HepG2 (cell line): ENCODE results near the gene YBX2. TPM values are rescaled to one million over a fixed set of nuclear protein-coding genes. Genes with fewer than 3 reads are reported as not detected.

Experiments
- ATAC-seq: fragments of 200-7000 bp; cut with Tn5 transposase; 3 replicates; pipeline ENCODE4 v1.9.1; 2020; ENCODE audit warnings: mild to moderate bottlenecking, moderate library complexity
- BruUV-seq: library from RNA; stranded (reverse); fragments of 400-500 nt; replicated peaks from 2 replicates; lab custom pipeline; 2021; lab: Mats Ljungman, UMichigan
- CTCF ChIA-PET: fragments of 300-600 bp; formaldehyde crosslinking; extraction: SDS; loops from one replicate; lab custom pipeline; 2021; ENCODE audit warnings: low total read pairs, inconsistent platforms, low intra/inter-chr PET ratio; lab: Yijun Ruan, JAX
- POLR2A ChIA-PET: fragments of 350-600 bp; sonication (Branson Sonifier 250); formaldehyde crosslinking; loops from one replicate; lab custom pipeline; 2020; ENCODE audit warnings: antibody characterized with exemption, inconsistent platforms; lab: Yijun Ruan, JAX
- DNase-seq: peaks from one replicate; pipeline ENCODE4 v3.0.0-alpha.2; 2015; ENCODE audit warnings: low spot score
- FAIRE-seq: peaks from 3 replicates; lab custom pipeline; 2011; peaks lifted over from hg19 to GRCh38; lab: Jason Lieb, UNC
- H2AFZ ChIP-seq: one replicate; pipeline ENCODE4 v1.6.1; 2011; ENCODE audit warnings: low read length, inconsistent platforms
- H3K27ac ChIP-seq: fragments of 300-600 bp; 3 replicates; pipeline ENCODE4 v1.8.0; 2011; ENCODE audit warnings: mixed run types, mild to moderate bottlenecking, mixed read lengths, low read length, inconsistent platforms; ENCODE audit not compliant: insufficient read depth; ENCODE audit errors: extremely low read length
- H3K27me3 ChIP-seq, 2 experiments: fragments of 200-600 bp in 1 of 2; 2 replicates in 1 of 2; 3 replicates in 1 of 2; pipeline versions ENCODE4 v1.6.0 to v1.8.0; 2011; ENCODE audit warnings: low read length in 2 of 2, mild to moderate bottlenecking in 2 of 2, moderate library complexity in 2 of 2, inconsistent platforms in 1 of 2; ENCODE audit not compliant: insufficient read depth in 2 of 2, control insufficient read depth in 1 of 2
- H3K36me3 ChIP-seq, 2 experiments: fragments of 200-600 bp in 1 of 2; replicated peaks in 1 of 2; 2 replicates in 1 of 2; 3 replicates in 1 of 2; pipeline versions ENCODE4 v1.5.1 to v1.8.0; 2011; ENCODE audit warnings: low read length in 2 of 2, inconsistent platforms in 1 of 2; ENCODE audit not compliant: insufficient read depth in 2 of 2, control insufficient read depth in 1 of 2
- H3K4me1 ChIP-seq: 2 replicates; pipeline ENCODE4 v1.5.1; 2012; ENCODE audit warnings: low read length, inconsistent platforms; ENCODE audit not compliant: insufficient read depth
- H3K4me2 ChIP-seq: 2 replicates; pipeline ENCODE4 v1.6.0; 2011; ENCODE audit warnings: low read depth, low read length, inconsistent platforms
- H3K4me3 ChIP-seq, 3 experiments: fragments of 200-600 bp in 1 of 3; sonication (generic), shearing (Covaris generic) in 1 of 3; replicated peaks in 1 of 3; 2 replicates each; pipeline ENCODE4 v1.5.1; 2011 to 2016; ENCODE audit warnings: low read length in 3 of 3, inconsistent platforms in 2 of 3, low read depth in 2 of 3, mild to moderate bottlenecking in 2 of 3, control low read depth in 1 of 3, mixed read lengths in 1 of 3; ENCODE audit not compliant: insufficient read depth in 1 of 3
- H3K79me2 ChIP-seq: one replicate; pipeline ENCODE4 v1.6.1; 2011; ENCODE audit warnings: low read length, inconsistent platforms; ENCODE audit not compliant: insufficient read depth
- H3K9ac ChIP-seq: 2 replicates; pipeline ENCODE4 v1.6.0; 2011; ENCODE audit warnings: mild to moderate bottlenecking, low read depth, low read length, inconsistent platforms; ENCODE audit not compliant: insufficient read depth
- H3K9me3 ChIP-seq: 2 replicates; pipeline ENCODE4 v1.5.1; 2012; ENCODE audit warnings: mild to moderate bottlenecking, low read length
- H4K20me1 ChIP-seq: 2 replicates; pipeline ENCODE4 v1.6.0; 2011; ENCODE audit warnings: inconsistent platforms, mild to moderate bottlenecking, low read length, moderate library complexity; ENCODE audit not compliant: insufficient read depth
- AHDC1 ChIP-seq: sonication (generic); formaldehyde crosslinking; IDR thresholded peaks from 2 replicates; pipeline ENCODE4 v1.5.1; 2020; ENCODE audit warnings: mild to moderate bottlenecking, missing genetic modification reagents, borderline replicate concordance
- CBFB ChIP-seq: sonication (generic); formaldehyde crosslinking; IDR thresholded peaks from 2 replicates; pipeline ENCODE4 v1.4.0; 2020; ENCODE audit warnings: missing genetic modification reagents
- CHD4 ChIP-seq: fragments of 200-600 bp; sonication (generic); IDR thresholded peaks from 2 replicates; pipeline ENCODE4 v1.7.0; 2017; ENCODE audit warnings: mild to moderate bottlenecking, low read length, borderline replicate concordance
- POGZ ChIP-seq: sonication (generic); formaldehyde crosslinking; IDR thresholded peaks from 2 replicates; pipeline ENCODE4 v1.4.0; 2020; ENCODE audit warnings: mild to moderate bottlenecking, missing genetic modification reagents
- POLR2G ChIP-seq: fragments of 200-400 bp; formaldehyde crosslinking; IDR thresholded peaks from 2 replicates; pipeline ENCODE4 v1.6.1; 2018; ENCODE audit warnings: mild to moderate bottlenecking, low read depth, low read length, moderate library complexity
- REXO4 ChIP-seq: sonication (generic); formaldehyde crosslinking; IDR thresholded peaks from 2 replicates; pipeline ENCODE4 v1.8.0; 2022; ENCODE audit warnings: missing genetic modification reagents, mild to moderate bottlenecking, borderline replicate concordance
- RFX3 ChIP-seq: IDR thresholded peaks from 2 replicates; pipeline ENCODE4 v1.6.1; 2016; ENCODE audit warnings: missing biosample characterization, missing genetic modification reagents
- SAFB2 ChIP-seq: sonication (generic); formaldehyde crosslinking; IDR thresholded peaks from 2 replicates; pipeline ENCODE4 v1.5.1; 2020; ENCODE audit warnings: missing genetic modification reagents, low read depth, mild to moderate bottlenecking, borderline replicate concordance
- TAF1 ChIP-seq: sonication (generic); formaldehyde crosslinking; IDR thresholded peaks from 2 replicates; pipeline ENCODE4 v1.4.0; 2020; ENCODE audit warnings: missing genetic modification reagents
- TCF7L2 ChIP-seq: IDR thresholded peaks from 2 replicates; pipeline ENCODE4 v1.6.1; 2011; ENCODE audit warnings: mild to moderate bottlenecking, low read depth, low read length, moderate library complexity
- ZBTB3 ChIP-seq: sonication (generic); formaldehyde crosslinking; IDR thresholded peaks from 2 replicates; pipeline ENCODE4 v1.4.0; 2020; ENCODE audit warnings: low read depth, mild to moderate bottlenecking, moderate library complexity, missing genetic modification reagents, borderline replicate concordance
- ZMYM3 ChIP-seq: sonication (generic); formaldehyde crosslinking; IDR thresholded peaks from 2 replicates; pipeline ENCODE4 v1.5.1; 2020; ENCODE audit warnings: mild to moderate bottlenecking, missing genetic modification reagents
- ZNF33A ChIP-seq: sonication (generic); formaldehyde crosslinking; IDR thresholded peaks from 2 replicates; pipeline ENCODE4 v1.5.1; 2020; ENCODE audit warnings: missing genetic modification reagents, mild to moderate bottlenecking, moderate library complexity, borderline replicate concordance
- ZNF430 ChIP-seq: sonication (generic); formaldehyde crosslinking; IDR thresholded peaks from 2 replicates; pipeline ENCODE4 v1.9.0; 2021; ENCODE audit warnings: mild to moderate bottlenecking, missing genetic modification reagents
- ZNF644 ChIP-seq: IDR thresholded peaks from 2 replicates; pipeline ENCODE4 v1.6.1; 2016; ENCODE audit warnings: low read depth
- ZNF879 ChIP-seq: sonication (generic); formaldehyde crosslinking; IDR thresholded peaks from 2 replicates; pipeline ENCODE4 v1.8.1; 2023; ENCODE audit warnings: missing genetic modification reagents
- ZSCAN25 ChIP-seq: sonication (generic); formaldehyde crosslinking; IDR thresholded peaks from 2 replicates; pipeline ENCODE4 v1.8.0; 2022; ENCODE audit warnings: mild to moderate bottlenecking, missing genetic modification reagents
- WGBS: methylation state at CpG from one replicate; pipeline ENCODE4 v1.1.6; 2017; ENCODE audit warnings: low lambda C conversion rate; 5-methylcytosine and 5-hydroxymethylcytosine counted together
- in situ Hi-C: cut with HindIII; loops from 2 replicates; pipeline ENCODE4 v1.10.0; 2017; ENCODE audit warnings: low pct_unique_long_range_greater_than_20kb; ENCODE audit not compliant: extremely low pct_ligation_motif_present
- intact Hi-C: fragments of 100-400 bp; cut with micrococcal nuclease; formaldehyde crosslinking; loops from one replicate; pipeline ENCODE4 v1.10.0; 2022; ENCODE audit not compliant: unreplicated experiment
- polyA plus RNA-seq, 8 experiments: library from polyadenylated mRNA; depleted of rRNA in 3 of 8; stranded (reverse) in 7 of 8; unstranded in 1 of 8; fragments of >200 nt; fragmentation: Illumina TruSeq in 4 of 8; extraction: Trizol in 4 of 8; gene quantifications; 2 replicates each; pipeline versions ENCODE4 v1.2.1 to v1.2.3, GENCODE V29; 2011 to 2016; ENCODE audit warnings: low read depth in 4 of 8, missing spikeins in 1 of 8, mixed read lengths in 1 of 8; ENCODE audit not compliant: insufficient read depth in 1 of 8
- total RNA-seq, 5 experiments: library from RNA; depleted of rRNA; stranded (reverse); fragments of >200 nt; fragmentation: Illumina TruSeq; extraction: Trizol; gene quantifications; 2 replicates each; pipeline ENCODE4 v1.2.3, GENCODE V29; 2016; ENCODE audit warnings: low read depth in 1 of 5
- TF ChIP-seq, protein P1 (sequence below): sonication (generic); formaldehyde crosslinking; IDR thresholded peaks from 2 replicates; pipeline ENCODE4 v1.4.0; 2020; ENCODE audit warnings: mild to moderate bottlenecking, missing genetic modification reagents, borderline replicate concordance

Gene YBX2
- total and polyA plus RNA-seq, 2 of the 13 experiments (the other 11 are each of a cell fraction or from before 2014, with no cell fraction given) = 0.12 to 0.22 TPM

GRCh38 chr17:7304179-7304578 is 9.7 kb upstream of the YBX2 start:
- Histone ChIP-seq H3K27ac (no peak overlapping the region), H3K36me3 (peaks cover 0 to under 1% of the 10 kb centered on the region in 2 experiments; a peak in 1 of 5 replicates), H3K9me3 (no peaks in the 10 kb centered on the region), H3K9ac (no peak overlapping the region), H3K4me3 (no peak overlapping the region), H3K4me1 (peaks cover 13% of the 10 kb centered on the region), H3K4me2 (no peak overlapping the region), H3K79me2 (peaks cover 15% of the 10 kb centered on the region), H2AFZ (no peak overlapping the region), H4K20me1 (peaks cover 11% of the 10 kb centered on the region), H3K27me3 (0 out of 5 replicates have a peak, but pooled peaks cover 0 to 2% of the 10 kb centered on the region in 2 experiments)
- in situ Hi-C loops = no loop called here
- FAIRE-seq (no peak), DNase-seq (no peak), ATAC-seq (no peak)
- CTCF ChIA-PET = no interaction called here
- intact Hi-C loops = no loop called here
- POLR2A ChIA-PET = interaction anchor here (2.0 kb wide), 1 partner anchor 24 kb away, joined by 7 read pairs; no protein-coding TSS in a partner anchor
- WGBS = 73% methylated on average over 7 of the region's 7 CpGs
- no TSS peak for BruUV-seq
- TF ChIP-seq ZNF879 (CRISPR knock-in tag) = no peak
- TF ChIP-seq ZBTB3 (CRISPR knock-in tag) = no peak
- no peak for TF ChIP-seq TCF7L2
- TF ChIP-seq POGZ (CRISPR knock-in tag) = no peak
- no peak for TF ChIP-seq SAFB2 (CRISPR knock-in tag)
- TF ChIP-seq REXO4 (CRISPR knock-in tag) = no peak
- TF ChIP-seq CHD4 = no peak
- TF ChIP-seq ZNF644 (CRISPR knock-in tag) = no peak
- TF ChIP-seq ZMYM3 (CRISPR knock-in tag) = no peak
- TF ChIP-seq ZNF33A = no peak
- TF ChIP-seq AHDC1 (CRISPR knock-in tag) = no peak
- TF ChIP-seq TAF1 = no peak
- no peak for TF ChIP-seq ZSCAN25
- TF ChIP-seq, protein P1, sequence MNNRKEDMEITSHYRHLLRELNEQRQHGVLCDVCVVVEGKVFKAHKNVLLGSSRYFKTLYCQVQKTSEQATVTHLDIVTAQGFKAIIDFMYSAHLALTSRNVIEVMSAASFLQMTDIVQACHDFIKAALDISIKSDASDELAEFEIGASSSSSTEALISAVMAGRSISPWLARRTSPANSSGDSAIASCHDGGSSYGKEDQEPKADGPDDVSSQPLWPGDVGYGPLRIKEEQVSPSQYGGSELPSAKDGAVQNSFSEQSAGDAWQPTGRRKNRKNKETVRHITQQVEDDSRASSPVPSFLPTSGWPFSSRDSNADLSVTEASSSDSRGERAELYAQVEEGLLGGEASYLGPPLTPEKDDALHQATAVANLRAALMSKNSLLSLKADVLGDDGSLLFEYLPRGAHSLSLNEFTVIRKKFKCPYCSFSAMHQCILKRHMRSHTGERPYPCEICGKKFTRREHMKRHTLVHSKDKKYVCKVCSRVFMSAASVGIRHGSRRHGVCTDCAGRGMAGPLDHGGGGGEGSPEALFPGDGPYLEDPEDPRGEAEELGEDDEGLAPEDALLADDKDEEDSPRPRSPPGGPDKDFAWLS = no peak
- TF ChIP-seq CBFB = no peak
- TF ChIP-seq POLR2G = no peak
- TF ChIP-seq ZNF430 (CRISPR knock-in tag) = no peak
- TF ChIP-seq RFX3 (CRISPR knock-in tag) = no peak
